ENCODE measurements around the gene CDC42SE2. TPM values are rescaled to one million over a fixed set of nuclear protein-coding genes. Genes with fewer than 3 reads are reported as not detected.

CDC42SE2 gene
- total and polyA plus RNA-seq, 2 of the 4 experiments (the other 2 are of a cell fraction) = 12.5 to 19.4 TPM

DNA sequence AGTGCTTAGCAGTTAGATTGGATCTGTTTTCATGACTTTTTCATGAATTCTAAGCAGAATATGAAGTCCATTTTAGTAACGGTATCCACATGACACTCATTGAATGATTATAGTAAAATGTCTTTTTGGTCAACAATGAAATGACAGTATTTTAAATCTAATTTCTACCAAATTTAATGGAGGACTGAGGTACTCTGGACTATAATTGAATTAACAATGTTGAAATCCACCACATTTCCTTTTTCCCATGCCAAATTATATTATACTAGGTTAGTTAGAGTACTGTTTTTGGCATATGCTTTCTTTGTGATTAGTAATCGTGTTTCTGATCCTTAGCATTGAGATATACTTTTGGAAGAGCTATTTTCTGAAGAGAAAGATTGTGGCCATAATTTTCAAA, 40.6 kb downstream of the CDC42SE2 start:
- H2AK9ac ChIP-seq (replicated peaks; ENCODE audit: low read depth, low read length, poor library complexity) = no peak overlapping the region
- peaks cover 17% of the 10 kb centered on the region; the same call in 1 of the 2 replicates for H4K20me1 ChIP-seq (ENCODE audit: insufficient read depth, low read length)
- no peak overlapping the region for H2BK15ac ChIP-seq (ENCODE audit: low read depth, low read length)
- peaks cover 16 to 34% of the 10 kb centered on the region in 2 experiments for H3K79me1 ChIP-seq (ENCODE audit: low read depth in 1 of 2, low read length in 2 of 2)
- no peaks in the 10 kb centered on the region for H3K9me1 ChIP-seq (ENCODE audit: insufficient read depth, low read length)
- no peak for ATAC-seq (ENCODE audit: low read depth)
- no TSS peak for BruUV-seq (replicated peaks)
- H4K91ac ChIP-seq (ENCODE audit: insufficient read depth, low read depth, low read length) = no peak overlapping the region
- no peaks in the 10 kb centered on the region for H3K36me3 ChIP-seq (ENCODE audit: control insufficient read depth, insufficient read depth, low read length)
- H2BK120ac ChIP-seq (ENCODE audit: low read depth, low read length) = no peak overlapping the region
- H3K4me3 ChIP-seq (ENCODE audit: insufficient read depth, low read depth, low read length) = no peak overlapping the region
- no peak overlapping the region for H3K18ac ChIP-seq (ENCODE audit: low read depth, low read length)
- ChIA-PET CTCF (no interaction called here), POLR2A (ENCODE audit: unreplicated experiment) (no interaction called here)
- no peak overlapping the region for H2BK5ac ChIP-seq (ENCODE audit: low read depth, low read length, poor library complexity, severe bottlenecking)
- DNase-seq = no peak
- H3K56ac ChIP-seq (ENCODE audit: extremely low read depth, insufficient read depth, low read length) = no peak overlapping the region
- no peak overlapping the region for H4K8ac ChIP-seq (ENCODE audit: low read depth in 2 of 2, low read length in 2 of 2)
- no peak overlapping the region for H3K14ac ChIP-seq (replicated peaks; ENCODE audit: low read depth, low read length)
- no peak overlapping the region for H3K23ac ChIP-seq (ENCODE audit: low read depth, low read length)
- H3K4ac ChIP-seq (ENCODE audit: low read depth, low read length) = no peak overlapping the region
- dilution Hi-C loops (cut with HindIII; ENCODE audit: low sequenced_read_pairs, unreplicated experiment) (no loop called here), in situ Hi-C loops (cut with MboI; ENCODE audit: low sequenced_read_pairs) (no loop called here), intact Hi-C loops (cut with micrococcal nuclease) (no loop called here)
- no CpG with 5 or more reads among the region's 2 CpGs for WGBS, 2 experiments (ENCODE audit: extremely low coverage in 2 of 2, insufficient read length in 1 of 2)
- no peak overlapping the region for H3K9ac ChIP-seq (ENCODE audit: low read depth, low read length)
- no peak overlapping the region for H3K27ac ChIP-seq (ENCODE audit: insufficient read depth, low read length)
- H3K27me3 ChIP-seq (ENCODE audit: control insufficient read depth, insufficient read depth, low read length) = no peaks in the 10 kb centered on the region
- no peak overlapping the region for H3K4me2 ChIP-seq (ENCODE audit: low read depth, low read length)
- no peak overlapping the region for H2AK5ac ChIP-seq (ENCODE audit: low read depth, low read length)
- H4K5ac ChIP-seq (ENCODE audit: low read depth, low read length) = no peak overlapping the region
- TF ChIP-seq ELK1 (IDR thresholded peaks at IDR 0.05; ENCODE audit: borderline replicate concordance, low read depth, low read length) (no peak), SMC3 (IDR thresholded peaks at IDR 0.05; ENCODE audit: low read depth, low read length) (no peak), RCOR1 (IDR thresholded peaks at IDR 0.05; ENCODE audit: insufficient replicate concordance, low read length) (no peak), RFX5 (IDR thresholded peaks at IDR 0.05; ENCODE audit: low read depth, low read length) (no peak), CTCF (conservative IDR thresholded peaks at IDR 0.05; ENCODE audit: low read depth, low read length) (no peak), FOS (IDR thresholded peaks at IDR 0.05; ENCODE audit: low read depth, low read length) (no peak), POLR2A (IDR thresholded peaks at IDR 0.05; ENCODE audit: low read depth, low read length) (no peak), MAFK (IDR thresholded peaks at IDR 0.05; ENCODE audit: low read depth, low read length) (no peak), CHD1 (IDR thresholded peaks at IDR 0.05; ENCODE audit: low read depth, low read length) (no peak), MAZ (IDR thresholded peaks at IDR 0.05; ENCODE audit: borderline replicate concordance, low read depth, low read length) (no peak), MXI1 (IDR thresholded peaks at IDR 0.05; ENCODE audit: borderline replicate concordance, low read depth, low read length) (no peak), NFE2L2 (IDR thresholded peaks at IDR 0.05; ENCODE audit: low read depth, low read length) (no peak), RAD21 (IDR thresholded peaks at IDR 0.05; ENCODE audit: low read length) (no peak), BHLHE40 (IDR thresholded peaks at IDR 0.05; ENCODE audit: low read depth, low read length) (no peak), CEBPB (IDR thresholded peaks at IDR 0.05; ENCODE audit: low read depth, low read length) (no peak)
- TF ChIP-seq, protein P1, sequence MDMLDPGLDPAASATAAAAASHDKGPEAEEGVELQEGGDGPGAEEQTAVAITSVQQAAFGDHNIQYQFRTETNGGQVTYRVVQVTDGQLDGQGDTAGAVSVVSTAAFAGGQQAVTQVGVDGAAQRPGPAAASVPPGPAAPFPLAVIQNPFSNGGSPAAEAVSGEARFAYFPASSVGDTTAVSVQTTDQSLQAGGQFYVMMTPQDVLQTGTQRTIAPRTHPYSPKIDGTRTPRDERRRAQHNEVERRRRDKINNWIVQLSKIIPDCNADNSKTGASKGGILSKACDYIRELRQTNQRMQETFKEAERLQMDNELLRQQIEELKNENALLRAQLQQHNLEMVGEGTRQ (IDR thresholded peaks at IDR 0.05; ENCODE audit: low read depth, low read length) = no peak
- H2BK20ac ChIP-seq (ENCODE audit: low read depth, low read length) = no peak overlapping the region
- no peaks in the 10 kb centered on the region; the same call in 1 of the 2 replicates for H3K4me1 ChIP-seq (ENCODE audit: control insufficient read depth, insufficient read depth, low read length)
- no peaks in the 10 kb centered on the region for H3K9me3 ChIP-seq (ENCODE audit: control insufficient read depth, insufficient read depth, low read length)
- H2AFZ ChIP-seq (replicated peaks; ENCODE audit: low read length, poor library complexity) = no peak overlapping the region
